GM20000 (cell line): ENCODE results near the gene CELF2.

Experiments
- DNase-seq: peaks from one replicate; pipeline ENCODE4 v3.0.0; 2012; ENCODE audit warnings: low spot score
- CTCF ChIP-seq: IDR thresholded peaks from 2 replicates; pipeline ENCODE4 v1.5.1; 2012; ENCODE audit warnings: mild to moderate bottlenecking, control low read depth; ENCODE audit errors: extremely low read depth, missing control alignments

The CELF2 gene

GRCh38 chr10:11381511-11381910 is 363.8 kb downstream of the CELF2 start:
- DNase-seq = no peak
- TF ChIP-seq CTCF = no peak

- TF ChIP-seq CTCF = no peak
- no peak for DNase-seq
Measured at GRCh38 chr10:11382187-11382586, 364.5 kb downstream of the CELF2 start.

- no peak for DNase-seq
- TF ChIP-seq CTCF = no peak
Measured at GRCh38 chr10:11386044-11386443, 368.4 kb downstream of the CELF2 start.
